ENCODE data around the gene CHST14. TPM values are rescaled to one million over a fixed set of nuclear protein-coding genes. Genes with fewer than 3 reads are reported as not detected.
A peak's percentile ranks its signal among the peaks of the same experiment; 100 is the strongest.

Gene CHST14
- total RNA-seq, 4 donors from 2014 or later, result 0.83 to 3.5 (median 2.6) TPM

DNA sequence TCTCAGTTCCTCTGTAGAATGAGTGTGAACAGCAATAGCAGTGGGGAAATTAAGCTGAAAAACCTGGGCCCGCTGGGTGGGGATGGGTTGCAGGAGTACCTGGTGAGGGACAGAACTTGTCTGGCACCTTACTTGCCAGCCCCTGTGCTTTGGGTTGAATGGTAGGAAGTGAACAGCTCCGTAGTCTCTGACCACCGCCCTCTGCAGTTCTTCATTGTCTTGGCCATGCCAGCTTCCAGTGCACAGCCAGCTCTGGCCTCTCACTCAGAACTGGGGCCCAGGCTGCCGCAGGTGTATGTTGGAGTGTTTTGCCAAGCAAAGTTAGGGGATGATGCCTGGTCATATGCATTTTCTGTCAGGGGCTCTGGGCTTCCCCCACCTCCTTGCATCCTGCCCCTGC lies 14.0 kb upstream of the CHST14 start:
- DNase-seq, result peak in 1 of 3 donors; percentile 35
- Histone ChIP-seq H3K9me3 (no peaks in the 10 kb centered on the region), H3K27me3 (no peaks in the 10 kb centered on the region), H3K36me3 (peaks cover 0 to 31% (median 0%) of the 10 kb centered on the region in 3 donors), H3K27ac (no peak overlapping the region), H3K4me3 (no peak overlapping the region), H3K4me1 (peaks cover 15 to 50% (median 17%) of the 10 kb centered on the region in 4 donors)
- TF ChIP-seq, protein P1, sequence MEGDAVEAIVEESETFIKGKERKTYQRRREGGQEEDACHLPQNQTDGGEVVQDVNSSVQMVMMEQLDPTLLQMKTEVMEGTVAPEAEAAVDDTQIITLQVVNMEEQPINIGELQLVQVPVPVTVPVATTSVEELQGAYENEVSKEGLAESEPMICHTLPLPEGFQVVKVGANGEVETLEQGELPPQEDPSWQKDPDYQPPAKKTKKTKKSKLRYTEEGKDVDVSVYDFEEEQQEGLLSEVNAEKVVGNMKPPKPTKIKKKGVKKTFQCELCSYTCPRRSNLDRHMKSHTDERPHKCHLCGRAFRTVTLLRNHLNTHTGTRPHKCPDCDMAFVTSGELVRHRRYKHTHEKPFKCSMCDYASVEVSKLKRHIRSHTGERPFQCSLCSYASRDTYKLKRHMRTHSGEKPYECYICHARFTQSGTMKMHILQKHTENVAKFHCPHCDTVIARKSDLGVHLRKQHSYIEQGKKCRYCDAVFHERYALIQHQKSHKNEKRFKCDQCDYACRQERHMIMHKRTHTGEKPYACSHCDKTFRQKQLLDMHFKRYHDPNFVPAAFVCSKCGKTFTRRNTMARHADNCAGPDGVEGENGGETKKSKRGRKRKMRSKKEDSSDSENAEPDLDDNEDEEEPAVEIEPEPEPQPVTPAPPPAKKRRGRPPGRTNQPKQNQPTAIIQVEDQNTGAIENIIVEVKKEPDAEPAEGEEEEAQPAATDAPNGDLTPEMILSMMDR (IDR thresholded peaks at IDR 0.05), result no peak
- no peak for TF ChIP-seq POLR2A (IDR thresholded peaks at IDR 0.05)

DNA sequence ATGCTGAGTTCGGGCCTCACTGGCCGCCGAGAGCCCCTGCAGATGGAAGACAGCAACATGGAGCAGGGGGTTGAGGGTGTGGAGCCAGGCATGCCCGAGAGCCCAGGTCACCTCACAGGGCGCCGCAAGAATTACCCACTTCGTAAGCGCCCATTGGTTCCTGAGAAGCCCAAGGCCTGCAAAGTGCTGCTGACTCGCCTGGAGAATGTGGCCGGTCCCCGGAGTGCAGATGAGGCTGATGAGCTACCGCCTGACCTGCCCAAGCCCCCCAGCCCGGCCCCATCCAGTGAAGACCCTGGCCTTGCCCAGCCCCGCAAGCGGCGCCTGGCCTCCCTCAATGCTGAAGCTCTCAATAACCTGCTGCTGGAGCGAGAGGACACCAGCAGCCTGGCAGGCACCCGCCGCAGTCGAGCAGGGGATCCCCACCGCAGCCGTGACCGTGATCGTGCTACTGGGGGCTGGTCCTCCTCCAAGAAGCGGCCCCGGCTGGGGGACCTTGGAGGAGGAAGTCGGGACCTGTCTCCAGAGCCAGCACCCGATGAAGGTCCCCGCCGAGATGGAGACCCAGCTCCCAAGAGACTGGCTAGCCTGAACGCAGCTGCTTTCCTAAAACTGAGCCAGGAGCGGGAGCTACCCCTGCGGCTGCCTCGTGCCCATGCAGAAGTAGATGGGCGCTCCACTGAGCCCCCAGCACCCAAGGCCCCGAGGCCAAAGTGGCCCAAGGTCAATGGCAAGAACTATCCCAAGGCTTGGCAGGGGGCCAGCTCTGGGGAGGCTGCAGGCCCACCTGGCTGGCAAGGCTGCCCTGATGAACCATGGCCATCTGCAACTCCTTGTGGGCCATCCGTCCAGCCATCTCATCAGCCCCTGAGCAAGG lies 12.1 kb upstream of the CHST14 start:
- peak in 1 of 3 donors; percentile 47 for DNase-seq
- Histone ChIP-seq H3K27me3 (no peaks in the 10 kb centered on the region), H3K9me3 (no peaks in the 10 kb centered on the region), H3K4me1 (peaks cover 5 to 30% (median 10%) of the 10 kb centered on the region in 4 donors), H3K36me3 (peaks cover 0 to 50% (median 0%) of the 10 kb centered on the region in 3 donors), H3K4me3 (no peak overlapping the region), H3K27ac (no peak overlapping the region)
- TF ChIP-seq POLR2A (IDR thresholded peaks at IDR 0.05), result no peak

DNA sequence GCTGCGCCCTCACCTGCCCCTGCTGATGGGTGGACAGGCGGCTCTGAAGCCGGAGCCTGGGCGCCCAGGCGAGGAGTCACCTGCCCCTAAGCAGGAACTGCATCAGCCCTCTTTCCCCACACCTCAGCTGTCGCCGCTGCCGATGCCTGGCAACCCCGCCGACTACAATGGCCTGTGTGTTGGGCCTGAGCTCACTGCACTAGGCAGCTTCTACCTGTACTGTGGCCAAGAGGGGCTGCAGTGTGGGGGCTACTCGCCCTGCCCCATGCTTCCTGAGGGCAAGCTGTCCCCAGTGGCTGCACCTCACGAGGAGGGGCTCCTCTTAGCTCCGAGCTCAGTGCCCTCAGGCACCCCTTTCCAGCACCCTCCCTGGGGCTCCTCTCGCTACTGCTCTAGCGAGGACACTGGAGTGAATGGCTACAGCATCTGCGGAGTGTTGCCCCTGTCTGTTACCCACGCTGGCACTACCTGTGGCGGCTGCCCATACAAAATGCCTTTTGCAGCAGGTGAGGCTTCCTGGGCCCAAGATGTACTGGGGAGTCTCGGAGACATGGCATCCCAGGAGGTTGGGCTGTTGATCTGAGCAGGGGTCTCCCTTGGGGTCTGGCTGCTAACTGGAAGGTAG lies 11.3 kb upstream of the CHST14 start:
- no peaks in the 10 kb centered on the region for H3K27me3 ChIP-seq
- H3K4me1 ChIP-seq, result peaks cover 3 to 22% (median 5%) of the 10 kb centered on the region in 4 donors
- TF ChIP-seq POLR2A (IDR thresholded peaks at IDR 0.05), result no peak
- TF ChIP-seq, protein P1 (IDR thresholded peaks at IDR 0.05), result no peak
- H3K36me3 ChIP-seq, result peaks cover 0 to 56% (median 0%) of the 10 kb centered on the region in 3 donors
- no peak overlapping the region for H3K27ac ChIP-seq
- H3K4me3 ChIP-seq, result no peak overlapping the region
- DNase-seq, result peak in 1 of 3 donors; percentile 31
- H3K9me3 ChIP-seq, result no peaks in the 10 kb centered on the region

DNA sequence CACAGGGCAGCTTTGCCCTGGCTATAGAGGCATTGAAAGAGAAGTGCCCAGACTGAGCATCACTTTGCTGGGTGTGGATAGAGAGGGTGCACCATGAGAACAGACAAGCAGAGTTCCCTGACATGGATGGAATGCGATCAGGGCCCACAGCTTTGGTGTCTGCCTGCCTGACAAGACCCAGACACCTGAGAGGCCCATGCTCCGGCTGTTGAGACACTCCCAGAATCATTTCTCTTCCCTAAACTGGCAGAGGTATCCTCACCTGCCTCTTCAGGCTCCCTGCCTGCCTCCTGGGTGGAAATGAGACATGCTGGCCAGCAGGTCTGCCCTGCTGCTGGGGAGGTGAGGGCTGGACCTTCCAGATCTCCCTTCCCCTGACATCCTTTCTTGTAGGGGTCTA lies 10.4 kb upstream of the CHST14 start:
- Histone ChIP-seq H3K36me3 (peaks cover 0 to 65% (median 0%) of the 10 kb centered on the region in 3 donors), H3K27me3 (no peaks in the 10 kb centered on the region), H3K27ac (no peak overlapping the region), H3K4me3 (no peak overlapping the region), H3K9me3 (no peaks in the 10 kb centered on the region), H3K4me1 (peaks cover 0 to 13% (median 2%) of the 10 kb centered on the region in 4 donors)
- TF ChIP-seq, protein P1 (IDR thresholded peaks at IDR 0.05), result no peak
- TF ChIP-seq POLR2A (IDR thresholded peaks at IDR 0.05), result no peak
- DNase-seq, result peak in 1 of 3 donors; percentile 25

DNA sequence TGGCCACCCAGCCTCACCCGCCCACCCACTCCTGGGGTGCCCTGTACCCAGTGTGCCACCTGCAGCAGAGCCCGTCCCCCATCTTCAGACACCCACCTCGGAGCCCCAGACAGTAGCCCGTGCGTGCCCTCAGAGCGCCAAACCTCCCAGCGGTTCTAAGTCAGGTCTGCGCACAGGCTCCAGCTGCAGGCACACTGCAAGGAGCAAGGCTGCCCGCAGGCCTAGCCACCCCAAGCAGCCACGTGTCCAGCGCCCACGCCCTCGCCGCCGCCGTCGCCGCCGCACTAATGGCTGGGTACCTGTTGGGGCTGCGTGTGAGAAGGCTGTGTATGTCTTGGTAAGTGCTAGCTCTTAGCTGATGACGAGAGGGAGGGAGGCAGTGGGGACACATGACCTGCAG lies 8.8 kb upstream of the CHST14 start:
- no peaks in the 10 kb centered on the region for H3K9me3 ChIP-seq
- H3K4me1 ChIP-seq, result no peaks in the 10 kb centered on the region
- no peak overlapping the region for H3K27ac ChIP-seq
- H3K4me3 ChIP-seq, result no peak overlapping the region
- peak in 1 of 3 donors; percentile 32 for DNase-seq
- H3K27me3 ChIP-seq, result no peaks in the 10 kb centered on the region
- H3K36me3 ChIP-seq, result peaks cover 0 to 80% (median 0%) of the 10 kb centered on the region in 3 donors
- TF ChIP-seq, protein P1 (IDR thresholded peaks at IDR 0.05), result no peak
- TF ChIP-seq POLR2A (IDR thresholded peaks at IDR 0.05), result no peak

DNA sequence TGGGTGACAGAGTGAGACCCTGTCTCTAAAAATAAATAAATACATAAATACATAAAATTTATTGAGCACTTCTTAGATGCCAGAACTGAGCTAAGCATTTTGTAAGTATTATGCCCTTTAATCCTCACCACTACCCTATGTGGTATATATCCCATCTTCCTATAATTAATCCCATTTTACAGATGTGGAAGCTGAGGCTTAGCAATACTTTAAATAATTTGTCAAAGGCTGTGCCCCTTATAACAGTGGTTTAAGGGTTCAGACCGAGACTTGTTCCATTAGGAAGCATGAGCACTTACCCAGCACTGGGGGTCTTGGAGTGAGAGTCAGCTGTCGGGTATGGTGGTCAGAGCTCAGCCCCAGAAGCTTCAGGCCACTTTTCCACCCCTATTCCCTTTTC lies 7.5 kb upstream of the CHST14 start:
- Histone ChIP-seq H3K36me3 (peaks cover 0 to 81% (median 0%) of the 10 kb centered on the region in 3 donors), H3K27ac (no peak overlapping the region), H3K4me3 (no peak overlapping the region), H3K9me3 (no peaks in the 10 kb centered on the region), H3K27me3 (no peaks in the 10 kb centered on the region), H3K4me1 (no peaks in the 10 kb centered on the region)
- DNase-seq, result no peak
- TF ChIP-seq POLR2A (IDR thresholded peaks at IDR 0.05), result no peak
- TF ChIP-seq, protein P1 (IDR thresholded peaks at IDR 0.05), result no peak
